ENCODE measurements around the gene SMARCA2.

SMARCA2 gene

GRCh38 chr9:2016408-2017330, 1.5 kb downstream of the SMARCA2 start:
- DNase-seq, result peak; percentile 69 to 70

- peak; percentile 70 to 76 for DNase-seq
These were observed 2.4 kb downstream of the SMARCA2 start for GRCh38 chr9:2017331-2018161.

- no peak for DNase-seq
These were observed 3.1 kb downstream of the SMARCA2 start for GRCh38 chr9:2018162-2018643.

GRCh38 chr9:2018764-2019558, 3.8 kb downstream of the SMARCA2 start:
- no peak for DNase-seq

GRCh38 chr9:2019723-2020122, 4.6 kb downstream of the SMARCA2 start:
- no peak for DNase-seq

DNA sequence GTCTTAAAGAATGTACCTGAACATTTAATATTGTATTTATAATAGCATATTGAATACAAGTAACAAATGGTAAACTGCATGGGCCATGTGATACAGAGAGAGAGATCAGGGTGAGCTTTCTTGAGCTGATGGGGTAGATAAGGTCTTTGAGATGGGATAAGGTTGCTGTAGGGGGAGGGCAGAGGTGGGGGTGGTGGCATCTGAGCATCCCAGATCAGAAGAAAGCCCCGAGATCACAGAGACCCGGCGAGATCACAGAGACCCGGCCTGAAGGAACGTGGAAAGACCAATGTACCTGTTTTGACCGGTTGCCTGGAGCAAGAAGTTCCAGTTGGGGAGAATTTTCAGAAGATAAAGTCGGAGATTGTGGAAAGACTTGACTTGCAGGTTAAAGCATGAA, 6.6 kb downstream of the SMARCA2 start:
- DNase-seq, result no peak

- no peak for DNase-seq
These were observed 7.4 kb downstream of the SMARCA2 start for GRCh38 chr9:2022560-2022959.

DNA sequence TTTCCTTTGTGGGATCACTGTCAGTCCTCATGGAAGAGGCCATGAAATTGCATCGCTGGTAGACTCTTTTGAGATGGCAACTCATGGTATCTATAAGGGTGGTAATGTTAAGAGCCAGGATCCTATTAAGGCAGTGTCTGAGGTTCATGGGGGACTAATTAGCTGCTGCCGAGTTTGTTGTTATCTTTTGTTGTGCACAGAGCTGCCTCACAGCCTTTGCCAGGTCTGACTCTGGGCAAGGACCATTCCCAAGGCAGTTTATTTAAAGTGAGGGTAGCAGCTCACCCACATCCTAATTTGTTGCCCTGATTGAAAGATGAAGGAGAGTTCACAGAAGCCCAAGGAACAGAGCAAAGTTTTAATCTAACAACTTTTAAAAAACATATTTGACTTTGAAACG, 7.9 kb downstream of the SMARCA2 start:
- no peak for DNase-seq

- no peak for DNase-seq
These were observed 8.4 kb downstream of the SMARCA2 start for GRCh38 chr9:2023532-2023931.

DNA sequence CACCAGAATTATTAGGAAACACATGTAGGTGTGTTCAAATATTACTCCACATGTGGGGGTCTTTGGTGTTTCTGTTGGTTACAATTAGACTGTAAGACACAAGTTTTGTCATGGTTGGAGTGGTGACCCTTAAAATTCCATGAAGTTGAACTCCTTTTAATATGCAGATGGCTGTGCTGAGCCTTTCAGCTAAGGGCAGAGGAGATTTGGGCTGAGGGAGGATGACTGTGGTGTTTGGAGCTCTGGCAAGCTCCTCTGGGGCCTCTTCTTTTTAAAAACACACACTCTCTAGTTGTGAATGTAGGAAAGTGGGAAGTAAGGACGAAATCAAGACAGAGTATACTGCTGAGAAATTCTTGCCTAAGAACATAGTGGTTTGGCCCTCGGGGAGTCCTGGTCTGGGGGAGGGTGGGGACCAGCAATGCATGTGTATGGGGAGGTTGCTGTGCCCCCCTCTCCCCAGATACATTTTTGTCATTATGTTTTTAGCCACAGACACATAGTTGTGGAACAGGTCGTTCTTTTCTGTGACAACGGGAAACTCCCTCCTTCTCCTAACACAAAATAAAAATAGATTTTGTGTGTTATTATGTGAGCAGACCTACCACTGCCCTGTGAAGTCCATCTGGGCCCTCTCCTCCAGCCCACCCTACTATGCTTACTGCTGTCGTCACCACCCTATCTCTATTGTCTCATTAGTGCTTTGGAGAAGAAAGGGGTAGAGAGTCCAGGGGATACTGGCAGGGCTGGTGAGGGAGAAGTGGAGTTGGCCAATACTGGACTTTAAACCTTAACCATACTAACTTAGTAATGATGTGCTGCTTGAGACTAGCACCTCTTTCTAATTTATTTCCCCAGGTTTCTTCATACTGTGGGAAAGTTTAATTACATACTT, 10.0 kb downstream of the SMARCA2 start:
- DNase-seq, result no peak

DNA sequence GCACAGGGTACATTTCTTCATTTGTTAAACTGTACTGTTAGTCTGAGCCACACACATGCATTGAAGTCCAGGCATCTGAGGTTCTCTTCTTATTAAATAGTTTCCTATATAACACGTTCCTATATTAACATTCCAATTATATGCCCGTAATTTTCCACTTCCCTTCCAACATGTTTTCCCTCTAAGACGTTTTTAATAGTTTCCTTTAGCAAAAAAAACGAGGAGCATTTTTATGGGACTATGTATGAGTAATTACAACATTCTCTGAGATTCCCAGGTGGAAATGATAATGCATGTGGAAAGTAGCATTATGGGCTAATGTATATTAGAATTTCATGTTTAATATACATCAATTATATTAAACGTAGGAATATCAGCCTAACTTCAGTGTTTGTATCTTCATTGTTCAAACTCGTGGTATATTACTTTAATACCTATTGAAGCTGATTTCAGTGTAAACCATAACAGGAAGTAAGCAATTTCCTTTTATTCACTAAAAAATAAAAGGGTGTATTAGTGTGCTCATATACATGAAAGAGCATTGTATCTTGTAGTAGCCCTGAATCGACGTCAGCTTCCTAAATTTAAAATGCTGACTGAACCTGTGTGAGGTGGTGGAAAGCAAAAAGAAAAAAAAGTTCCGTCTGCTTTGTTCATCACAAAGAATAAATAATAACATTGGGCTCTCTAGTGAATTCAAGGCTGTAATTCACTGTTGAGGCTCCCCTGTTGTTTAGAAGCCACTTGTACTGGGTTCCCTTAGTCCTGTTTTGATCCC, 11.3 kb downstream of the SMARCA2 start:
- DNase-seq, result no peak

- DNase-seq, result no peak
These were observed 12.5 kb downstream of the SMARCA2 start for GRCh38 chr9:2027543-2028160.

GRCh38 chr9:2028888-2029287, 13.7 kb downstream of the SMARCA2 start:
- no peak for DNase-seq

DNA sequence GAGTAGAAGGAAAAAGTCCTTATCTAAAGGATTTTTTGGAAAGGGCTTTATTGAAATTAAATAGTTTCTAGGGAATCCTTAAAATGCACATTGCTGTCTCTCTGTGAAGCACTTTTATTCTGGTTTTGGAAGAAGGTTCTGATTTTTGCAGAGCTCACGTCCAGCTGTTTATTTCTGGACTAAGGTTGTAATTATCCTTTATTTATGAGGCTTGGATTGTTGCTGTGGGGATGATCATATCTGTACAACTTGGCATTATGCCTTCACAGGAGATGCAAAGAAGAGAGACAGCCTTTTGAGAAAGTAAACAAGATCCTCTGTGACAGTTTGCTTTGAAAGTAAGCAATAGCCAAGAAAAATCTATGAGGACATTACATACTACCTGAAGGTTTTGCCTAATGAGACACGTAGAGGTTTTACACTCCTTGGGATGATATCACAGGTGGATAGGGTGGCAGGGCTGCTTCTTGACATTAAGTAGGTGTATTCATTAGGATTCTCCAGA, 14.6 kb downstream of the SMARCA2 start:
- DNase-seq, result no peak

- DNase-seq, result no peak
These were observed 17.1 kb downstream of the SMARCA2 start for GRCh38 chr9:2032234-2032633.

GRCh38 chr9:2036844-2037243, 21.7 kb downstream of the SMARCA2 start:
- DNase-seq, result no peak

- DNase-seq, result no peak
These were observed 24.4 kb downstream of the SMARCA2 start for GRCh38 chr9:2039294-2040180.

DNA sequence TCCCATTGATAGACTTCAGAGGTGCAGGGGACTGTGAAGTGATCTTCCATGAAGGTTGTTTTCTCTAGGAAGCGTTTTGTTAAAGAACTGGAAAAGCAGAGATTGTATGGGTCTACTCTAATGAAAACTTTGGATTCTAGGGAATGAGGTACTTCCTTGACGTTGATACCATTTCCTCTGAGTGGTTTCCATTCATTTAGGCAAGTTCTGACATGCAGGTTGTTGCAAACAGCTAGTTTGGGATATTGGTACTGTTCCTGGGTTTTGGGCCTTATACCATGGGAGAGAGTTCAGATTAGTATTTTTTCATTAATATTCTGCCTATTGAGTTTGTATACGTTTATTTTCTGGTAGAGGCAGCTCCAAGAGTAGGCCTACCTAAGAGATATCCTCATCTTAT, 25.7 kb downstream of the SMARCA2 start:
- no peak for DNase-seq

- no peak for DNase-seq
These were observed 26.6 kb downstream of the SMARCA2 start for GRCh38 chr9:2041736-2042135.
